Gastroesophageal sphincter (tissue), 3 donors: ENCODE measurements around the gene GSPT1.

Source experiments
- CTCF ChIP-seq, 4 experiments: fragments of 200-600 bp in 2 of 4; fragments of 450-650 bp in 2 of 4; sonication (generic) in 1 of 4; IDR thresholded peaks; one replicate each; pipeline ENCODE4 v1.5.1; 2017 to 2019; ENCODE audit warnings: antibody characterized with exemption in 4 of 4, mild to moderate bottlenecking in 2 of 4, moderate library complexity in 2 of 4
- POLR2A ChIP-seq, 2 donors: fragments of 450-650 bp; IDR thresholded peaks; one replicate each; pipeline ENCODE4 v1.6.1; 2017; ENCODE audit warnings: antibody characterized with exemption in 2 of 2, mild to moderate bottlenecking in 2 of 2, moderate library complexity in 1 of 2
- POLR2AphosphoS5 ChIP-seq: sonication (generic); formaldehyde crosslinking; IDR thresholded peaks from one replicate; pipeline ENCODE4 v1.6.1; 2017; ENCODE audit warnings: antibody characterized with exemption

GRCh38 chr16:11852092-11852809, 63.5 kb downstream of the GSPT1 start:
- TF ChIP-seq CTCF (IDR thresholded peaks at IDR 0.05) = no peak
- no peak for TF ChIP-seq POLR2AphosphoS5
- TF ChIP-seq POLR2A (IDR thresholded peaks at IDR 0.05) = no peak
